Loucy (cell line): Measurements from ENCODE around the gene GPR18.

Experiments used
- H2AFZ ChIP-seq: fragments of 200-600 bp; sonication (generic); 2 replicates; pipeline ENCODE4 v1.6.0; 2016; ENCODE audit warnings: antibody characterized with exemption, mild to moderate bottlenecking, low read length, moderate library complexity
- H3F3A ChIP-seq: fragments of 200-600 bp; 2 replicates; pipeline ENCODE4 v1.6.0; 2016; ENCODE audit warnings: antibody characterized with exemption, low read depth, mild to moderate bottlenecking
- H3K27me3 ChIP-seq: fragments of 200-600 bp; sonication (generic); 2 replicates; pipeline ENCODE4 v1.6.1; 2014; ENCODE audit warnings: low read length, mild to moderate bottlenecking; ENCODE audit not compliant: insufficient read depth, poor library complexity, severe bottlenecking
- H3K36me3 ChIP-seq: fragments of 200-600 bp; sonication (generic); 2 replicates; pipeline ENCODE4 v1.6.1; 2016; ENCODE audit warnings: low read length; ENCODE audit not compliant: insufficient read depth
- H3K4me1 ChIP-seq: fragments of 200-600 bp; sonication (generic); 2 replicates; pipeline ENCODE4 v1.5.1; 2014; ENCODE audit warnings: low read length, mild to moderate bottlenecking; ENCODE audit not compliant: insufficient read depth, poor library complexity, severe bottlenecking
- H3K4me2 ChIP-seq: fragments of 200-600 bp; sonication (generic); 2 replicates; pipeline ENCODE4 v1.6.0; 2014; ENCODE audit warnings: antibody characterized with exemption, low read length, low read depth, mild to moderate bottlenecking; ENCODE audit not compliant: poor library complexity, severe bottlenecking
- H3K4me3 ChIP-seq: fragments of 200-600 bp; sonication (generic); 2 replicates; pipeline ENCODE4 v1.5.1; 2014; ENCODE audit warnings: low read length, mild to moderate bottlenecking, mixed read lengths; ENCODE audit not compliant: poor library complexity, severe bottlenecking
- H3K79me2 ChIP-seq: fragments of 200-600 bp; sonication (generic); 2 replicates; pipeline ENCODE4 v1.6.1; 2014; ENCODE audit warnings: low read length; ENCODE audit not compliant: insufficient read depth
- H3K9ac ChIP-seq: fragments of 200-600 bp; sonication (generic); 2 replicates; pipeline ENCODE4 v1.6.0; 2014; ENCODE audit warnings: mild to moderate bottlenecking, low read depth, low read length, moderate library complexity; ENCODE audit not compliant: poor library complexity, severe bottlenecking
- H3K9me2 ChIP-seq: fragments of 200-600 bp; sonication (generic); replicated peaks from 2 replicates; pipeline ENCODE4 v1.6.1; 2016; ENCODE audit warnings: low read depth, low read length, mixed read lengths
- H3K9me3 ChIP-seq: fragments of 200-600 bp; sonication (generic); 2 replicates; pipeline ENCODE4 v1.6.1; 2014; ENCODE audit warnings: mild to moderate bottlenecking, antibody characterized with exemption, low read length, low read depth; ENCODE audit not compliant: insufficient read depth
- H4K20me1 ChIP-seq: fragments of 200-600 bp; sonication (generic); 2 replicates; pipeline ENCODE4 v1.6.0; 2014; ENCODE audit warnings: antibody characterized with exemption, low read length, mild to moderate bottlenecking; ENCODE audit not compliant: insufficient read depth, poor library complexity, severe bottlenecking
- CTCF ChIP-seq: fragments of 200-600 bp; sonication (generic); conservative IDR thresholded peaks from 2 replicates; pipeline ENCODE4 v1.5.1; 2014; ENCODE audit warnings: mild to moderate bottlenecking, antibody characterized with exemption, low read length
- EZH2phosphoT487 ChIP-seq: fragments of 200-600 bp; IDR thresholded peaks from 2 replicates; pipeline ENCODE4 v1.6.1; 2018; ENCODE audit warnings: antibody characterized with exemption, mild to moderate bottlenecking, moderate library complexity, borderline replicate concordance

Gene GPR18

DNA sequence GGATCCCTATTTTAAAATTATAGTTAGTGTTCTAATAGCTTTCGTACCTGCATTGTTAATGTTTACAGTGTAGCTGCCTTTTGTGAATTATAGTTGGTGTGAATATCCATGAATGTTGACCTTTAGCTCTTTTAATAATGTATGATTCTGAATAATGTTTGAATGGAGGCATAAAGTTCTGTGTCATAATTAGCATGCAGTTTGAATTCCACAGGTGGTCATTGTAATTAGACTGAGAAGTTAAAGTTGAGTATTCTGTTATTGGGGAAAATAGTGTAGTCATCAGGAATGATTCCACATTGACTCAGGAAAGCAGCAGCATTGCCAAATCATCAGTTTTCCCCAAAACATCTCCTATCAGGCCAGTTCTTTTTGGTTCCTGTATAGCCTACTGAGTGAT, 12.1 kb downstream of the GPR18 start:
- Histone ChIP-seq H3K36me3 (peaks cover 56% of the 10 kb centered on the region; the same call in 1 of the 2 replicates), H3K9ac (no peak overlapping the region), H3K4me2 (no peak overlapping the region), H3K79me2 (peaks cover 29% of the 10 kb centered on the region), H3K4me3 (no peak overlapping the region), H3F3A (no peaks in the 10 kb centered on the region), H4K20me1 (peaks cover 4% of the 10 kb centered on the region), H2AFZ (no peak overlapping the region), H3K4me1 (no peaks in the 10 kb centered on the region), H3K27me3 (no peaks in the 10 kb centered on the region), H3K9me3 (no peaks in the 10 kb centered on the region), H3K9me2 (no peaks in the 10 kb centered on the region)
- TF ChIP-seq CTCF, result no peak
- TF ChIP-seq EZH2phosphoT487, result no peak

GRCh38 chr13:99237981-99238662, 20.1 kb downstream of the GPR18 start:
- H3K4me2 ChIP-seq, result no peak overlapping the region

DNA sequence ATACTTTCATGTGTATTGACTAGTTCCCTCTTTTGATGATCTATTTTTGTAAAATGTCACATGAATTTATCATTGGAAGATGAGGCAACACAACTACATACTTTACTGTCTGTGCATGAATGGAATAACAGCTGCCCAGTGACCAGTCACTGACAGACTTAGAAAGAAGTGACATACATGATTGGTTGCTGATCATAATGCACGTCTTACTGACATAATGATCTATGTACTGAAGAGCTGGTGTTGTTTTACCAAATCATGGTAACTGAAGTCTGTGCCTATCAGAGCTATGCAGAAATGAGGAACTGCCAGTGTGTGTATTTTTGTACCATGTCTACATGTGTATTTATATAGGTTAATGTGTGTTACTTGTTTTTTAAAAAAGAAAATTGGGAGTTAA, 26.5 kb downstream of the GPR18 start:
- Histone ChIP-seq H3K9me3 (no peaks in the 10 kb centered on the region), H3K9me2 (no peaks in the 10 kb centered on the region), H3F3A (peaks cover 11% of the 10 kb centered on the region), H3K79me2 (peaks cover 91% of the 10 kb centered on the region), H3K9ac (no peak overlapping the region), H3K4me1 (peaks cover 50% of the 10 kb centered on the region), H3K4me3 (no peak overlapping the region), H3K4me2 (no peak overlapping the region), H3K36me3 (peaks cover 8% of the 10 kb centered on the region; the same call in 1 of the 2 replicates), H3K27me3 (no peaks in the 10 kb centered on the region), H4K20me1 (no peaks in the 10 kb centered on the region), H2AFZ (no peak overlapping the region)
- TF ChIP-seq EZH2phosphoT487 (no peak), CTCF (no peak)

More at GRCh38 chr13:99237981-99238662, 20.1 kb downstream of the GPR18 start:
- Histone ChIP-seq H4K20me1 (peaks cover 3% of the 10 kb centered on the region), H3F3A (no peaks in the 10 kb centered on the region), H3K79me2 (peaks cover 68% of the 10 kb centered on the region), H2AFZ (no peak overlapping the region), H3K4me1 (peaks cover 3% of the 10 kb centered on the region), H3K36me3 (peaks cover 36% of the 10 kb centered on the region; the same call in 1 of the 2 replicates), H3K4me3 (no peak overlapping the region), H3K9ac (no peak overlapping the region), H3K9me2 (no peaks in the 10 kb centered on the region), H3K9me3 (no peaks in the 10 kb centered on the region), H3K27me3 (no peaks in the 10 kb centered on the region)
- TF ChIP-seq CTCF (no peak), EZH2phosphoT487 (no peak)
